SU-DHL-6 (cell line): Measurements from ENCODE around the gene UBR4.

Source experiments
- EZH2phosphoT487 ChIP-seq: fragments of 200-600 bp; sonication (generic), shearing (Covaris generic); conservative IDR thresholded peaks from 2 replicates; pipeline ENCODE4 v1.6.1; 2018; ENCODE audit warnings: mild to moderate bottlenecking, antibody characterized with exemption, low read length, moderate library complexity, mixed read lengths
- TF ChIP-seq, protein P1 (sequence below): fragments of 200-600 bp; sonication (generic); IDR thresholded peaks from one replicate; pipeline ENCODE4 v1.5.1; 2017; ENCODE audit warnings: antibody characterized with exemption, mild to moderate bottlenecking, low read length, moderate library complexity; ENCODE audit not compliant: insufficient read depth, poor library complexity, severe bottlenecking

DNA sequence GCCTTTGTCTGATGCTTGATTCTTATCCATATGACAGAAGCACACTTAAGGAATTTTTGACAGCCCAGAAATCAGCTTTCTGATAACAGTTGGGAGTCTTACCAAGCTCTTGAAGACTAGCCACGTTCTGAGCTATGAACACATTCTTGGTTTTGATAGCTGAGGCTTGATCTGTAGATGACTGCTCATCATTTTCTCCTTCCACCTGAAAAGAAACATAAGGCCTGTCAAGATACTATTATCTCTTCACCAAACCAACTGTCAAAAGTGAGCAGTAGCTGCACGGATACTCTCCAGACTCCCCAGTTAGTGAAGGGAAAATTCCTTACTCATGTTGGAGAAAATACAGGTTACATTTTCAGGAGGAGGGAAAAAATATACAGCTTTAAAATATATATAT is 12.2 kb downstream of the UBR4 start:
- TF ChIP-seq, protein P1, sequence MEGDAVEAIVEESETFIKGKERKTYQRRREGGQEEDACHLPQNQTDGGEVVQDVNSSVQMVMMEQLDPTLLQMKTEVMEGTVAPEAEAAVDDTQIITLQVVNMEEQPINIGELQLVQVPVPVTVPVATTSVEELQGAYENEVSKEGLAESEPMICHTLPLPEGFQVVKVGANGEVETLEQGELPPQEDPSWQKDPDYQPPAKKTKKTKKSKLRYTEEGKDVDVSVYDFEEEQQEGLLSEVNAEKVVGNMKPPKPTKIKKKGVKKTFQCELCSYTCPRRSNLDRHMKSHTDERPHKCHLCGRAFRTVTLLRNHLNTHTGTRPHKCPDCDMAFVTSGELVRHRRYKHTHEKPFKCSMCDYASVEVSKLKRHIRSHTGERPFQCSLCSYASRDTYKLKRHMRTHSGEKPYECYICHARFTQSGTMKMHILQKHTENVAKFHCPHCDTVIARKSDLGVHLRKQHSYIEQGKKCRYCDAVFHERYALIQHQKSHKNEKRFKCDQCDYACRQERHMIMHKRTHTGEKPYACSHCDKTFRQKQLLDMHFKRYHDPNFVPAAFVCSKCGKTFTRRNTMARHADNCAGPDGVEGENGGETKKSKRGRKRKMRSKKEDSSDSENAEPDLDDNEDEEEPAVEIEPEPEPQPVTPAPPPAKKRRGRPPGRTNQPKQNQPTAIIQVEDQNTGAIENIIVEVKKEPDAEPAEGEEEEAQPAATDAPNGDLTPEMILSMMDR: no peak
- TF ChIP-seq EZH2phosphoT487: no peak
